HepG2 (cell line): ENCODE measurements around the gene USP32. TPM values are rescaled to one million over a fixed set of nuclear protein-coding genes. Genes with fewer than 3 reads are reported as not detected.
A peak's percentile ranks its signal among the peaks of the same experiment; 100 is the strongest.

ENCODE experiments used
- ATF7 ChIP-seq, 2 experiments: fragments of 450-650 bp in 1 of 2; sonication (generic) in 1 of 2; formaldehyde crosslinking in 1 of 2; IDR thresholded peaks; 2 replicates each; pipeline versions ENCODE4 v1.4.0 to v1.6.1; 2016 to 2020; ENCODE audit warnings: antibody characterized with exemption in 1 of 2, mild to moderate bottlenecking in 1 of 2, missing genetic modification reagents in 1 of 2
- CAMTA2 ChIP-seq: sonication (generic); formaldehyde crosslinking; IDR thresholded peaks from 2 replicates; pipeline ENCODE4 v1.4.0; 2020; ENCODE audit warnings: mild to moderate bottlenecking, missing genetic modification reagents, borderline replicate concordance
- CBFB ChIP-seq: sonication (generic); formaldehyde crosslinking; IDR thresholded peaks from 2 replicates; pipeline ENCODE4 v1.4.0; 2020; ENCODE audit warnings: missing genetic modification reagents
- KDM1A ChIP-seq: IDR thresholded peaks from 2 replicates; pipeline ENCODE4 v1.6.1; 2016; ENCODE audit warnings: missing compliant biosample characterization
- NFYB ChIP-seq: sonication (generic); formaldehyde crosslinking; IDR thresholded peaks from 2 replicates; pipeline ENCODE4 v1.4.0; 2020; ENCODE audit warnings: missing genetic modification reagents
- RBFOX2 ChIP-seq: fragments of 200-400 bp; formaldehyde crosslinking; IDR thresholded peaks from 2 replicates; pipeline ENCODE4 v1.6.1; 2017; ENCODE audit warnings: low read depth, mild to moderate bottlenecking, low read length
- RFXANK ChIP-seq: IDR thresholded peaks from 2 replicates; pipeline ENCODE4 v1.6.1; 2016
- SNAI1 ChIP-seq: sonication (generic); formaldehyde crosslinking; IDR thresholded peaks from 2 replicates; pipeline ENCODE4 v1.5.0; 2020; ENCODE audit warnings: mild to moderate bottlenecking, missing genetic modification reagents, borderline replicate concordance
- U2AF2 ChIP-seq: fragments of 200-400 bp; formaldehyde crosslinking; IDR thresholded peaks from 2 replicates; pipeline ENCODE4 v1.6.1; 2017; ENCODE audit warnings: low read depth, mild to moderate bottlenecking, low read length
- WIZ ChIP-seq: sonication (generic); formaldehyde crosslinking; IDR thresholded peaks from 2 replicates; pipeline ENCODE4 v1.5.1; 2020; ENCODE audit warnings: mild to moderate bottlenecking, missing genetic modification reagents
- ZIK1 ChIP-seq: sonication (generic); formaldehyde crosslinking; IDR thresholded peaks from 2 replicates; pipeline ENCODE4 v1.5.0; 2020; ENCODE audit warnings: mild to moderate bottlenecking, low read depth, missing genetic modification reagents, borderline replicate concordance
- ZKSCAN1 ChIP-seq: fragments of 150-350 bp; IDR thresholded peaks from 2 replicates; pipeline ENCODE4 v1.6.1; 2014; ENCODE audit warnings: low read length
- ZMYM2 ChIP-seq: sonication (generic); formaldehyde crosslinking; IDR thresholded peaks from 2 replicates; pipeline ENCODE4 v1.8.0; 2022; ENCODE audit warnings: mild to moderate bottlenecking, missing genetic modification reagents
- ZNF263 ChIP-seq: sonication (generic); formaldehyde crosslinking; IDR thresholded peaks from 2 replicates; pipeline ENCODE4 v1.4.0; 2020; ENCODE audit warnings: missing genetic modification reagents
- ZNF30 ChIP-seq: sonication (generic); formaldehyde crosslinking; IDR thresholded peaks from 2 replicates; pipeline ENCODE4 v1.5.0; 2020; ENCODE audit warnings: mild to moderate bottlenecking, missing genetic modification reagents
- ZNF430 ChIP-seq: sonication (generic); formaldehyde crosslinking; IDR thresholded peaks from 2 replicates; pipeline ENCODE4 v1.9.0; 2021; ENCODE audit warnings: mild to moderate bottlenecking, missing genetic modification reagents
- ZNF446 ChIP-seq: sonication (generic); formaldehyde crosslinking; IDR thresholded peaks from 2 replicates; pipeline ENCODE4 v1.5.0; 2020; ENCODE audit warnings: mild to moderate bottlenecking, missing genetic modification reagents
- ZNF776 ChIP-seq: sonication (generic); formaldehyde crosslinking; IDR thresholded peaks from 2 replicates; pipeline ENCODE4 v1.4.0; 2020; ENCODE audit warnings: mild to moderate bottlenecking, missing genetic modification reagents
- ZNF777 ChIP-seq: sonication (generic); formaldehyde crosslinking; IDR thresholded peaks from 2 replicates; pipeline ENCODE4 v1.4.0; 2020; ENCODE audit warnings: missing genetic modification reagents
- ZNF839 ChIP-seq: sonication (generic); formaldehyde crosslinking; IDR thresholded peaks from 2 replicates; pipeline ENCODE4 v1.4.0; 2020; ENCODE audit warnings: missing genetic modification reagents, mild to moderate bottlenecking, borderline replicate concordance
- ZSCAN25 ChIP-seq: sonication (generic); formaldehyde crosslinking; IDR thresholded peaks from 2 replicates; pipeline ENCODE4 v1.8.0; 2022; ENCODE audit warnings: mild to moderate bottlenecking, missing genetic modification reagents
- polyA plus RNA-seq, 8 experiments: library from polyadenylated mRNA; depleted of rRNA in 3 of 8; stranded (reverse) in 7 of 8; unstranded in 1 of 8; fragments of >200 nt; fragmentation: Illumina TruSeq in 4 of 8; extraction: Trizol in 4 of 8; gene quantifications; 2 replicates each; pipeline versions ENCODE4 v1.2.1 to v1.2.3, GENCODE V29; 2011 to 2016; ENCODE audit warnings: low read depth in 4 of 8, missing spikeins in 1 of 8, mixed read lengths in 1 of 8; ENCODE audit not compliant: insufficient read depth in 1 of 8
- total RNA-seq, 5 experiments: library from RNA; depleted of rRNA; stranded (reverse); fragments of >200 nt; fragmentation: Illumina TruSeq; extraction: Trizol; gene quantifications; 2 replicates each; pipeline ENCODE4 v1.2.3, GENCODE V29; 2016; ENCODE audit warnings: low read depth in 1 of 5
- TF ChIP-seq, protein P1 (sequence below): sonication (generic); formaldehyde crosslinking; IDR thresholded peaks from 2 replicates; pipeline ENCODE4 v1.4.0; 2020; ENCODE audit warnings: missing genetic modification reagents
- TF ChIP-seq, protein P2 (sequence below): sonication (generic); formaldehyde crosslinking; IDR thresholded peaks from 2 replicates; pipeline ENCODE4 v1.4.0; 2020; ENCODE audit warnings: missing genetic modification reagents
- TF ChIP-seq, protein P3 (sequence below): sonication (generic); formaldehyde crosslinking; IDR thresholded peaks from 2 replicates; pipeline ENCODE4 v1.8.1; 2022; ENCODE audit warnings: low read depth, mild to moderate bottlenecking, missing genetic modification reagents

USP32 gene
- total and polyA plus RNA-seq, 2 of the 13 experiments (the other 11 are each of a cell fraction or from before 2014, with no cell fraction given), result 24.9 to 39.9 TPM

DNA sequence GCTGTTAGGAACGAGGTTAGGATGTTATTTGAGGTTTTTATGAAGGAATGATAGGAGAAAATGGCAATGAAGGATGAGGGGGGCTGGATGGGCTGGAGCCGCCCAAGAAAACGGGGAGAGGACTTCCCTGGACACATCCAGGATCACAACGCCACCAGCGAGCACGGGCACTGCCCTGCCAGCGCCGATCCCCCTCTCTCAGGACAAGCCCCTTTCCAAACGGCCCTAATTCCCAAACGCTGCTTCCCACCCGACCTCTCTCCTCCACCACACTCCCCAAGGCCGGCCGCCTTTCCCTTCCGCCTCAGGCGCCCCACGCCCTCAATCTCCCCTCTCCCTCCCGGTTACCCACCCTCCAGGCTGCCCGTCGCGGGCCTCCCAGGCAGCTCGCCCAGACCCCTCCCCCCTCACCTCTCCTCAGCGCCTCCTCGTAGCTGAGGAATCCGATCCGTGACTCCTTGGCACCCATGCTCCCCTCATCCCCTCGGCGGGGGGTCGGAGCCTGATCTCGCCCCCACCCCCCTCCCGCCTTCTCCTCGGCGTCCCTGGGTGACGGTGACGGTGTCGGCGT is 377 bp downstream of the USP32 start (continued):
- TF ChIP-seq, protein P1, sequence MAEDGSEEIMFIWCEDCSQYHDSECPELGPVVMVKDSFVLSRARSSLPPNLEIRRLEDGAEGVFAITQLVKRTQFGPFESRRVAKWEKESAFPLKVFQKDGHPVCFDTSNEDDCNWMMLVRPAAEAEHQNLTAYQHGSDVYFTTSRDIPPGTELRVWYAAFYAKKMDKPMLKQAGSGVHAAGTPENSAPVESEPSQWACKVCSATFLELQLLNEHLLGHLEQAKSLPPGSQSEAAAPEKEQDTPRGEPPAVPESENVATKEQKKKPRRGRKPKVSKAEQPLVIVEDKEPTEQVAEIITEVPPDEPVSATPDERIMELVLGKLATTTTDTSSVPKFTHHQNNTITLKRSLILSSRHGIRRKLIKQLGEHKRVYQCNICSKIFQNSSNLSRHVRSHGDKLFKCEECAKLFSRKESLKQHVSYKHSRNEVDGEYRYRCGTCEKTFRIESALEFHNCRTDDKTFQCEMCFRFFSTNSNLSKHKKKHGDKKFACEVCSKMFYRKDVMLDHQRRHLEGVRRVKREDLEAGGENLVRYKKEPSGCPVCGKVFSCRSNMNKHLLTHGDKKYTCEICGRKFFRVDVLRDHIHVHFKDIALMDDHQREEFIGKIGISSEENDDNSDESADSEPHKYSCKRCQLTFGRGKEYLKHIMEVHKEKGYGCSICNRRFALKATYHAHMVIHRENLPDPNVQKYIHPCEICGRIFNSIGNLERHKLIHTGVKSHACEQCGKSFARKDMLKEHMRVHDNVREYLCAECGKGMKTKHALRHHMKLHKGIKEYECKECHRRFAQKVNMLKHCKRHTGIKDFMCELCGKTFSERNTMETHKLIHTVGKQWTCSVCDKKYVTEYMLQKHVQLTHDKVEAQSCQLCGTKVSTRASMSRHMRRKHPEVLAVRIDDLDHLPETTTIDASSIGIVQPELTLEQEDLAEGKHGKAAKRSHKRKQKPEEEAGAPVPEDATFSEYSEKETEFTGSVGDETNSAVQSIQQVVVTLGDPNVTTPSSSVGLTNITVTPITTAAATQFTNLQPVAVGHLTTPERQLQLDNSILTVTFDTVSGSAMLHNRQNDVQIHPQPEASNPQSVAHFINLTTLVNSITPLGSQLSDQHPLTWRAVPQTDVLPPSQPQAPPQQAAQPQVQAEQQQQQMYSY (CRISPR knock-in tag), result no peak
- no peak for TF ChIP-seq ZNF839 (CRISPR knock-in tag)
- TF ChIP-seq NFYB (CRISPR knock-in tag), result 0 out of 2 replicates have a peak, but pooled peaks have one; percentile 13
- TF ChIP-seq, protein P2, sequence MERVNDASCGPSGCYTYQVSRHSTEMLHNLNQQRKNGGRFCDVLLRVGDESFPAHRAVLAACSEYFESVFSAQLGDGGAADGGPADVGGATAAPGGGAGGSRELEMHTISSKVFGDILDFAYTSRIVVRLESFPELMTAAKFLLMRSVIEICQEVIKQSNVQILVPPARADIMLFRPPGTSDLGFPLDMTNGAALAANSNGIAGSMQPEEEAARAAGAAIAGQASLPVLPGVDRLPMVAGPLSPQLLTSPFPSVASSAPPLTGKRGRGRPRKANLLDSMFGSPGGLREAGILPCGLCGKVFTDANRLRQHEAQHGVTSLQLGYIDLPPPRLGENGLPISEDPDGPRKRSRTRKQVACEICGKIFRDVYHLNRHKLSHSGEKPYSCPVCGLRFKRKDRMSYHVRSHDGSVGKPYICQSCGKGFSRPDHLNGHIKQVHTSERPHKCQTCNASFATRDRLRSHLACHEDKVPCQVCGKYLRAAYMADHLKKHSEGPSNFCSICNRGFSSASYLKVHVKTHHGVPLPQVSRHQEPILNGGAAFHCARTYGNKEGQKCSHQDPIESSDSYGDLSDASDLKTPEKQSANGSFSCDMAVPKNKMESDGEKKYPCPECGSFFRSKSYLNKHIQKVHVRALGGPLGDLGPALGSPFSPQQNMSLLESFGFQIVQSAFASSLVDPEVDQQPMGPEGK (CRISPR knock-in tag), result peak; percentile 83; the same call in 1 of the 2 replicates
- no peak for TF ChIP-seq ATF7 (IDR thresholded peaks at IDR 0.05)
- TF ChIP-seq ATF7 (CRISPR knock-in tag; IDR thresholded peaks at IDR 0.05), result no peak
- peak; percentile 62; the same call in 1 of the 2 replicates for TF ChIP-seq ZMYM2 (CRISPR knock-in tag)
- TF ChIP-seq ZNF263 (CRISPR knock-in tag), result peak; percentile 65
- TF ChIP-seq KDM1A (CRISPR knock-in tag), result no peak
- no peak for TF ChIP-seq RBFOX2
- TF ChIP-seq ZNF446 (CRISPR knock-in tag), result no peak; the same call in 1 of the 2 replicates
- TF ChIP-seq ZNF430 (CRISPR knock-in tag), result peak; percentile 71; the same call in 1 of the 2 replicates
- no peak for TF ChIP-seq CBFB (CRISPR knock-in tag)
- TF ChIP-seq, protein P3, sequence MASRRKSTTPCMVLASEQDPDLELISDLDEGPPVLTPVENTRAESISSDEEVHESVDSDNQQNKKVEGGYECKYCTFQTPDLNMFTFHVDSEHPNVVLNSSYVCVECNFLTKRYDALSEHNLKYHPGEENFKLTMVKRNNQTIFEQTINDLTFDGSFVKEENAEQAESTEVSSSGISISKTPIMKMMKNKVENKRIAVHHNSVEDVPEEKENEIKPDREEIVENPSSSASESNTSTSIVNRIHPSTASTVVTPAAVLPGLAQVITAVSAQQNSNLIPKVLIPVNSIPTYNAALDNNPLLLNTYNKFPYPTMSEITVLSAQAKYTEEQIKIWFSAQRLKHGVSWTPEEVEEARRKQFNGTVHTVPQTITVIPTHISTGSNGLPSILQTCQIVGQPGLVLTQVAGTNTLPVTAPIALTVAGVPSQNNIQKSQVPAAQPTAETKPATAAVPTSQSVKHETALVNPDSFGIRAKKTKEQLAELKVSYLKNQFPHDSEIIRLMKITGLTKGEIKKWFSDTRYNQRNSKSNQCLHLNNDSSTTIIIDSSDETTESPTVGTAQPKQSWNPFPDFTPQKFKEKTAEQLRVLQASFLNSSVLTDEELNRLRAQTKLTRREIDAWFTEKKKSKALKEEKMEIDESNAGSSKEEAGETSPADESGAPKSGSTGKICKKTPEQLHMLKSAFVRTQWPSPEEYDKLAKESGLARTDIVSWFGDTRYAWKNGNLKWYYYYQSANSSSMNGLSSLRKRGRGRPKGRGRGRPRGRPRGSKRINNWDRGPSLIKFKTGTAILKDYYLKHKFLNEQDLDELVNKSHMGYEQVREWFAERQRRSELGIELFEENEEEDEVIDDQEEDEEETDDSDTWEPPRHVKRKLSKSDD, result peak; percentile 18; the same call in 1 of the 2 replicates
- no peak for TF ChIP-seq WIZ
- TF ChIP-seq U2AF2, result no peak
- TF ChIP-seq ZKSCAN1, result 0 out of 2 replicates have a peak, but pooled peaks have one; percentile 35
- peak; percentile 92 for TF ChIP-seq ZSCAN25 (CRISPR knock-in tag)
- no peak for TF ChIP-seq ZNF776 (CRISPR knock-in tag)
- no peak for TF ChIP-seq ZNF30 (CRISPR knock-in tag)
- no peak for TF ChIP-seq RFXANK
- TF ChIP-seq CAMTA2, result no peak
- peak; percentile 42 for TF ChIP-seq ZNF777
- TF ChIP-seq ZIK1 (CRISPR knock-in tag), result no peak
- no peak for TF ChIP-seq SNAI1
